Activated CD8-positive, alpha-beta memory T cell treated with anti-CD3 and anti-CD28 coated beads, Interleukin-2, amount 10 ng/mL, durations not matched to agents 7 days and 5 days (primary cell): ENCODE measurements around the gene MYO18A. TPM values are rescaled to one million over a fixed set of nuclear protein-coding genes. Genes with fewer than 3 reads are reported as not detected.
"Not testable (repeated sequence)": the region's sequence is repeated elsewhere in the genome, so short reads cannot be mapped to it uniquely, and the experiment has no call there.

Source experiments
- ATAC-seq: fragments of 150-1000 bp; cut with Tn5 transposase; one replicate; pipeline ENCODE4 v1.10.0; 2021; ENCODE audit warnings: moderate library complexity
- CTCF ChIA-PET: fragments of 350-600 bp; sonication (Branson Sonifier 250); formaldehyde crosslinking; loops from one replicate; lab custom pipeline; 2021; ENCODE audit warnings: antibody characterized with exemption; lab: Charles Lee
- DNase-seq: peaks from one replicate; pipeline ENCODE4 v3.0.0-alpha.2; 2020
- H3K27ac Mint-ChIP-seq: one replicate; pipeline ENCODE4 v1.8.0; 2021; ENCODE audit warnings: mild to moderate bottlenecking, mixed read lengths
- H3K27me3 Mint-ChIP-seq: one replicate; pipeline ENCODE4 v1.8.0; 2021; ENCODE audit warnings: mixed read lengths
- H3K36me3 Mint-ChIP-seq: one replicate; pipeline ENCODE4 v1.8.0; 2021; ENCODE audit warnings: mild to moderate bottlenecking, mixed read lengths
- H3K4me1 Mint-ChIP-seq: one replicate; pipeline ENCODE4 v1.8.0; 2021; ENCODE audit warnings: mixed read lengths
- H3K4me3 Mint-ChIP-seq: one replicate; pipeline ENCODE4 v1.8.0; 2021; ENCODE audit warnings: mild to moderate bottlenecking, moderate library complexity, mixed read lengths
- H3K9me3 Mint-ChIP-seq: one replicate; pipeline ENCODE4 v1.8.0; 2022; ENCODE audit warnings: low read depth, mixed read lengths
- total RNA-seq, 2 experiments: library from RNA; stranded (reverse); gene quantifications; one replicate each; pipeline ENCODE4 v1.2.3, GENCODE V29; 2021

Gene MYO18A, protein sequence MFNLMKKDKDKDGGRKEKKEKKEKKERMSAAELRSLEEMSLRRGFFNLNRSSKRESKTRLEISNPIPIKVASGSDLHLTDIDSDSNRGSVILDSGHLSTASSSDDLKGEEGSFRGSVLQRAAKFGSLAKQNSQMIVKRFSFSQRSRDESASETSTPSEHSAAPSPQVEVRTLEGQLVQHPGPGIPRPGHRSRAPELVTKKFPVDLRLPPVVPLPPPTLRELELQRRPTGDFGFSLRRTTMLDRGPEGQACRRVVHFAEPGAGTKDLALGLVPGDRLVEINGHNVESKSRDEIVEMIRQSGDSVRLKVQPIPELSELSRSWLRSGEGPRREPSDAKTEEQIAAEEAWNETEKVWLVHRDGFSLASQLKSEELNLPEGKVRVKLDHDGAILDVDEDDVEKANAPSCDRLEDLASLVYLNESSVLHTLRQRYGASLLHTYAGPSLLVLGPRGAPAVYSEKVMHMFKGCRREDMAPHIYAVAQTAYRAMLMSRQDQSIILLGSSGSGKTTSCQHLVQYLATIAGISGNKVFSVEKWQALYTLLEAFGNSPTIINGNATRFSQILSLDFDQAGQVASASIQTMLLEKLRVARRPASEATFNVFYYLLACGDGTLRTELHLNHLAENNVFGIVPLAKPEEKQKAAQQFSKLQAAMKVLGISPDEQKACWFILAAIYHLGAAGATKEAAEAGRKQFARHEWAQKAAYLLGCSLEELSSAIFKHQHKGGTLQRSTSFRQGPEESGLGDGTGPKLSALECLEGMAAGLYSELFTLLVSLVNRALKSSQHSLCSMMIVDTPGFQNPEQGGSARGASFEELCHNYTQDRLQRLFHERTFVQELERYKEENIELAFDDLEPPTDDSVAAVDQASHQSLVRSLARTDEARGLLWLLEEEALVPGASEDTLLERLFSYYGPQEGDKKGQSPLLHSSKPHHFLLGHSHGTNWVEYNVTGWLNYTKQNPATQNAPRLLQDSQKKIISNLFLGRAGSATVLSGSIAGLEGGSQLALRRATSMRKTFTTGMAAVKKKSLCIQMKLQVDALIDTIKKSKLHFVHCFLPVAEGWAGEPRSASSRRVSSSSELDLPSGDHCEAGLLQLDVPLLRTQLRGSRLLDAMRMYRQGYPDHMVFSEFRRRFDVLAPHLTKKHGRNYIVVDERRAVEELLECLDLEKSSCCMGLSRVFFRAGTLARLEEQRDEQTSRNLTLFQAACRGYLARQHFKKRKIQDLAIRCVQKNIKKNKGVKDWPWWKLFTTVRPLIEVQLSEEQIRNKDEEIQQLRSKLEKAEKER (N-terminal part only)
- 10 to 100 TPM; 67.7 to 85.8 TPM for total RNA-seq

DNA sequence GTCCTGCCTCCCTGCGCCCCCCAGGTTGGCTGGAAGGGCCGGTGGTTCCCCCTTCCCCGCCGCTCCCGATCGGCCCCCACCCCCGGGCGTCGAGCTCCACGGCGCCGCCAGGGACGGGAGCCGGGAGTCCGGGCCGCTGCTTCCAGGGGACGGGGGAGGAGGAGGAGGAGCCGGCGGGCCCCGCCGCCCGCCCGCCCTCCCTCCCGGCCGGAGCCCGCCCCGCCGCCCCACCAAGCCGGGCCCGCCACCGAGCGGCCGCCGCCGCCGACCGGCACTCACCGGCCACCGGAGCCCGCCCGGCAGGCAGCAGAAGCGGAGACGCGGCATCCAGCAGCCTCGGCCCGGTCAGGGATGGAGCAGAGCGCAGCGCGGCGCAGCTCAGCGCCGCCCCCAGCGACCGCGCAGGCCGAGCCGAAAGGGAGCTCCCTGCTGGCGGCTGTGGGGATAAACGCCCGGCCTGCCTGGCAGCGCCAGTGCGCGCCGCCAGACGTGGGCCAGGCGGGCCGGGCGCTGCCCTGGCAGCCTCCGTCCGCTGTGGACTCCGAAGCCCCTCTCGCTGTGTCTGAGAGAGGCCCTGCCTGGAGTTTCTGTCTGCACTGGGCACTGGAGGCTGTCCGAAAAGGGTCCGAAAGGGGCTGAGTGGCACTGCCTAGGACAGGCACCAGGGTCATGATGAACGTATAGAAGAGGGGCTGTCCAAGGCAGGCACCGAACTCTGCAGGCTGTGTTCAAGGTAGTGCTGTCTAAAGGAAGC is at the start of gene MYO18A:
MYO18A (minus strand) TSS at position 365 of the 754 bp plus-strand sequence. CDS start 13,458 bp downstream, outside the sequence.
- no peak within 1 kb of the TSS for H3K27ac Mint-ChIP-seq
- no peaks in the 10 kb centered on the region for H3K36me3 Mint-ChIP-seq
- ATAC-seq (peak; percentile 94), DNase-seq (peak; percentile 84)
- H3K4me1 Mint-ChIP-seq: peaks cover 34% of the 10 kb centered on the region
- CTCF ChIA-PET: interaction anchor here (0.6 to 23.1 kb wide), 34 partner anchors 9 to 1832 kb away, joined by 3 to 541 read pairs (median 4); no protein-coding TSS in a partner anchor
- peak within 1 kb of the TSS; percentile 33 for H3K4me3 Mint-ChIP-seq
- H3K9me3 Mint-ChIP-seq: no peaks in the 10 kb centered on the region
- peaks cover 6% of the 10 kb centered on the region for H3K27me3 Mint-ChIP-seq

DNA sequence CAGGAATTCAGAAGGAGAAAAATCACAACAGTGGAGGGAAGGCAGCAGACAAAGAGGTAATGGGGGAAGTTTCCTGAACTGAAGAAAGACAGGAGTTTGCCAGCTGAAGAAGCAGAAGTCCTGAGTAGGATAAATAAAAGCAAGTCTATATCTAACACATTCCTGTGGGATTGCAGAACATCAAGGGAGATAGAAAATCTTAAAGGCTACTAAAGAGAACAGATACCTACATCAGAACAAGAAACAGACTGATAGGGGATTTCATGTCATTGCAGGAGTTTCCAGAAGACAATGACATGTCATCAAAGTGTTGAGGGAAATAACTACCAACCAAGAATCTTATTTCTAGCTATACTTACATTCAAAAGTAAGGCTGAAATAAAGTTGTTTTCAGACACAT is 45.2 kb upstream of the MYO18A start:
- H3K4me1 Mint-ChIP-seq: peaks cover 2% of the 10 kb centered on the region
- H3K27me3 Mint-ChIP-seq: peaks cover 2% of the 10 kb centered on the region
- H3K9me3 Mint-ChIP-seq: no peaks in the 10 kb centered on the region
- no peak for DNase-seq
- CTCF ChIA-PET: interaction anchor here (0.6 to 1.8 kb wide), 3 partner anchors 70 to 101 kb away, joined by 3 to 5 read pairs (median 4); no protein-coding TSS in a partner anchor
- ATAC-seq: no peak
- no peak overlapping the region for H3K27ac Mint-ChIP-seq
- no peak overlapping the region for H3K4me3 Mint-ChIP-seq
- no peaks in the 10 kb centered on the region for H3K36me3 Mint-ChIP-seq

DNA sequence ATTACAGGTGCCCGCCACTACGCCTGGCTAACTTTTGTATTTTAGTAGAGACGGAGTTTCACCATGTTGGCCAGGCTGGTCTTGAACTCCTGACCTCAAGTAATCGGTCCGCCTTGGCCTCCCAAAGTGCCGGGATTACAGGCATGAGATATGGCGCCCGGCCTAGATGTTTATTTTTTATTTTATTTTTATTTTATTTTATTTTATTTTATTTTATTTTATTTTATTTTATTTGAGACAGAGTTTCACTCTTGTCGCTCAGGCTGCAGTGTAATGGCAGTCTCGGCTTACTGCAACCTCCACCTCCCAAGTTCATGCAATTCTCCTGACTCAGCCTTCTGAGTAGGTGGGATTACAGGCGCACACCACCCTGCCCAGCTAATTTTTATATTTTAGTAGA is 41.1 kb upstream of the MYO18A start:
- CTCF ChIA-PET: interaction anchor here (3.1 to 17.6 kb wide), 3 partner anchors 40 to 97 kb away, joined by 27 to 304 read pairs (median 40); partner anchors contain the start of gene MYO18A
- H3K27ac Mint-ChIP-seq, DNase-seq, H3K4me3 Mint-ChIP-seq, H3K27me3 Mint-ChIP-seq, H3K9me3 Mint-ChIP-seq, H3K36me3 Mint-ChIP-seq, ATAC-seq, H3K4me1 Mint-ChIP-seq: not testable (repeated sequence)

DNA sequence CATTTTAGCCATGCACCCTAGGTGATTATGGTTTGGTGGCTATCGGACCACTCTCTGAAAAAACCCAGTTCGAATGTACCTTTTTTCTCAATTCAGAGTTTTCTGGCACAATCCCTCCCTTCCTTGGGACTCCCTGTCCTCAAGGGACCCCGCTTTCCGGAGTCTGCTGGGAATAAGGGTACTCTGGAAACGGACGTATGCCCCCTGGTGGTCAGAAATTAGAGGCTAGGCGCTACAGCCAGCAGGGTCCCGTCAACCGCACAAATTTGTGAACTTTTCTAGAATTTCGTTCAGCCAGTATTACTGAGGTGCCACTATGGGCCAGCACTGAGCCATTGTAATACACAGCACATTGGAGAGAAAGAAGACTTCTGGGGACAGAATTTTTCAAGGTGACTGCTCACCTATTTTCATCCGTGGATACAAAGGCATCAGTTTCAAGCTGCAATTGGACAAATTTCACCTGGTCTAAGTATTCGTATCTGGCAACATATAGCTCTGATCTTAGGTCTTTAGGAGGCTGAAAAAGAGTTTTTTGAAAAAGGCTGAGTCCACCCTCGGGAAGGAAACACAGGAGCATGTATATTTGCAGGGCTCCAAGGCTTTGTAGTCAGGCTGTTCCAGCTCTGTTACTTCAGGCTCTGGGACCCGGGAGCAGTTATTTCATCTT is 39.3 kb upstream of the MYO18A start:
- Mint-ChIP-seq H3K4me1 (peaks cover 9% of the 10 kb centered on the region), H3K9me3 (no peaks in the 10 kb centered on the region), H3K4me3 (no peak overlapping the region), H3K27me3 (peaks cover 3% of the 10 kb centered on the region), H3K36me3 (no peaks in the 10 kb centered on the region), H3K27ac (no peak overlapping the region)
- ATAC-seq: peak; percentile 92
- DNase-seq: peak; percentile 80
- CTCF ChIA-PET: interaction anchor here (0.6 to 17.6 kb wide), 45 partner anchors 8 to 268 kb away, joined by 3 to 304 read pairs (median 4); partner anchors contain the start of genes MYO18A, NUFIP2 and PHF12

- CTCF ChIA-PET: interaction anchor here (0.8 to 17.6 kb wide), 4 partner anchors 40 to 251 kb away, joined by 3 to 304 read pairs (median 8); no protein-coding TSS in a partner anchor
- H3K27ac Mint-ChIP-seq: no peak overlapping the region
- H3K9me3 Mint-ChIP-seq: no peaks in the 10 kb centered on the region
- peaks cover 9% of the 10 kb centered on the region for H3K4me1 Mint-ChIP-seq
- H3K27me3 Mint-ChIP-seq: peaks cover 3% of the 10 kb centered on the region
- ATAC-seq (no peak), DNase-seq (no peak)
- H3K4me3 Mint-ChIP-seq: no peak overlapping the region
- no peaks in the 10 kb centered on the region for H3K36me3 Mint-ChIP-seq
These were observed 36.7 kb upstream of the MYO18A start for GRCh38 chr17:29216856-29217255.

DNA sequence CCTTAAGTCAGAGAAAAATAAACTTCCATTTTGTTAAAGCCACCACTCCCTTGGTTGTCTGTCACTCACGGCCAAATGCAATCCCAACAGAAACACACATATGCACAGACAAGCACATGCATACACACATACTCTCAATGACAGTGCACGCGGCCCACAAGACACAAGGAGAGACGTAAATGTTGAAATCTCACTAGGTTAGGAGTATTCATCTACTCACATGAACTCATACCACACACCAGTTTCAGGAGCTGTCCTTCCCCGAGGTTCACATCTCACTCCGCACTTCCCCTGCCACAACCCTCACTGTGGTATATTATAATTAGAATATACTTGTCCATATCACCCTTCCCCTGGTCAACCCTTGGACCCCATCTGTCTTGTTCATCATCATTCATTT is 36.0 kb upstream of the MYO18A start:
- Mint-ChIP-seq H3K4me3 (no peak overlapping the region), H3K27ac (no peak overlapping the region), H3K4me1 (peaks cover 9% of the 10 kb centered on the region), H3K27me3 (peaks cover 3% of the 10 kb centered on the region), H3K9me3 (no peaks in the 10 kb centered on the region), H3K36me3 (no peaks in the 10 kb centered on the region)
- CTCF ChIA-PET: interaction anchor here (2.6 to 17.6 kb wide), 3 partner anchors 71 to 250 kb away, joined by 7 to 304 read pairs (median 8); no protein-coding TSS in a partner anchor
- no peak for ATAC-seq
- DNase-seq: no peak

DNA sequence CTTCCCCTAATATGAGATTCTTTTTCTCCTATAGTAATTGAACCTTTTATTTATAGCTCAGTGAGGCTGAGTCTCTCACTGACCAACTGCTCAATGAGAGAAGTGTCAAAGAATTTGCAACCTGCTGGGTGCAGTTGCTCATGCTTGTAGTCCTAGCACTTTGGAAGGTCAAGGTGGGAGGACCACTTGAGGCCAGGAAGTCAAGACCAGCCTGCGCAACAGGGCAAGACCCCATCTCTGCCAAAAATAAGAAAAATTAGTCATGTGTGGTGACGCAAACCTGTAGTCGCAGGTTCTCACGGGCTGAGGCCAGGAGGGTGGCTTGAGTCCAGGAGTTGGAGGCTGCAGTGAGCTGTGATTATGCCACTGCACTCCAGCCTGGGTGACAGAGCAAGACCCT is 35.5 kb upstream of the MYO18A start:
- no peak for ATAC-seq
- CTCF ChIA-PET: interaction anchor here (2.6 to 17.6 kb wide), 3 partner anchors 71 to 250 kb away, joined by 7 to 304 read pairs (median 8); no protein-coding TSS in a partner anchor
- no peak overlapping the region for H3K4me3 Mint-ChIP-seq
- H3K36me3 Mint-ChIP-seq: no peaks in the 10 kb centered on the region
- H3K4me1 Mint-ChIP-seq: peaks cover 9% of the 10 kb centered on the region
- no peak overlapping the region for H3K27ac Mint-ChIP-seq
- H3K27me3 Mint-ChIP-seq: peaks cover 3% of the 10 kb centered on the region
- DNase-seq: no peak
- H3K9me3 Mint-ChIP-seq: no peaks in the 10 kb centered on the region

DNA sequence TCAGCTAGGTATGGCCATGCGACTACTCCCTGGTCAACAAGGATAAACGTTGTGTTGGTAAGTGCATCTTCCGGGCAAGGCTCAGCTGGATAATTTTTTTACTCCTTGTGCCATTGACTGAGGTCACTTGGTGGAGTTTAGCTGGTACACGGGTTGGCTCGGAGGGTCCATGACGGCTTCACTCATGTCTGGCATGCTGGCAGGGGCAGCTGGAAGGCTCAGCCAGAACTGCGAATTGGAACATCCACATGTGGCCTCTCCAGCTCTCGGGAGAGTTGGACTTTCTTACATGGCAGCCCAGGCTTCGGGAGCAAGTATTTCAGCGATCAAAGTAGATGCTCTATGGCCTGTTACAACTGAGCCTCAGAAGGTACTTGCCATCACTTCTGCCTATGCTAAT is 35.0 kb upstream of the MYO18A start:
- H3K4me3 Mint-ChIP-seq: no peak overlapping the region
- H3K9me3 Mint-ChIP-seq: no peaks in the 10 kb centered on the region
- DNase-seq: no peak
- no peaks in the 10 kb centered on the region for H3K36me3 Mint-ChIP-seq
- H3K4me1 Mint-ChIP-seq: peaks cover 9% of the 10 kb centered on the region
- H3K27me3 Mint-ChIP-seq: peaks cover 3% of the 10 kb centered on the region
- CTCF ChIA-PET: interaction anchor here (0.9 to 17.6 kb wide), 4 partner anchors 35 to 249 kb away, joined by 5 to 304 read pairs (median 6); partner anchors contain the start of gene MYO18A
- no peak for ATAC-seq
- H3K27ac Mint-ChIP-seq: no peak overlapping the region

GRCh38 chr17:29214215-29215146 is 34.3 kb upstream of the MYO18A start:
- Mint-ChIP-seq H3K36me3 (no peaks in the 10 kb centered on the region), H3K27me3 (peaks cover 3% of the 10 kb centered on the region), H3K27ac (no peak overlapping the region), H3K9me3 (no peaks in the 10 kb centered on the region), H3K4me1 (peaks cover 6% of the 10 kb centered on the region), H3K4me3 (no peak overlapping the region)
- DNase-seq: no peak
- no peak for ATAC-seq
- CTCF ChIA-PET: interaction anchor here (0.6 to 17.6 kb wide), 4 partner anchors 35 to 91 kb away, joined by 3 to 304 read pairs (median 5); partner anchors contain the start of gene MYO18A

GRCh38 chr17:29212681-29213121 is 32.5 kb upstream of the MYO18A start:
- no peak overlapping the region for H3K27ac Mint-ChIP-seq
- CTCF ChIA-PET: interaction anchor here (1.1 to 17.6 kb wide), 4 partner anchors 32 to 96 kb away, joined by 4 to 304 read pairs (median 6); partner anchors contain the start of gene MYO18A
- ATAC-seq (no peak), DNase-seq (no peak)
- no peak overlapping the region for H3K4me3 Mint-ChIP-seq
- H3K27me3 Mint-ChIP-seq: peaks cover 4% of the 10 kb centered on the region
- H3K9me3 Mint-ChIP-seq: no peaks in the 10 kb centered on the region
- H3K36me3 Mint-ChIP-seq: no peaks in the 10 kb centered on the region
- H3K4me1 Mint-ChIP-seq: peaks cover 2% of the 10 kb centered on the region
